Measurements from ENCODE around the gene MPND.

- no peak for TF ChIP-seq CTCF (IDR thresholded peaks at IDR 0.05)
- no peak for TF ChIP-seq EP300 (IDR thresholded peaks at IDR 0.05)
Observed at GRCh38 chr19:4378886-4379285, 35.5 kb downstream of the MPND start.
